Measurements from ENCODE around the gene AVEN. TPM values are rescaled to one million over a fixed set of nuclear protein-coding genes. Genes with fewer than 3 reads are reported as not detected.

The AVEN gene
- total and polyA plus RNA-seq, 12 donors: 6.9 to 22.9 (median 13.7) TPM

GRCh38 chr15:33923446-33923845 lies 115.6 kb downstream of the AVEN start:
- Histone ChIP-seq H3K4me1 (replicated peaks in 1 of 2) (no peaks in the 10 kb centered on the region), H3K9me3 (replicated peaks in 1 of 3) (no peaks in the 10 kb centered on the region), H3K36me3 (replicated peaks in 1 of 2) (no peaks in the 10 kb centered on the region), H3K4me3 (no peak overlapping the region), H3K27me3 (no peaks in the 10 kb centered on the region), H3K27ac (no peak overlapping the region)
- DNase-seq: no peak
- 94 to 97% (median 96%) methylated on average over 1 of the region's 1 CpG for WGBS, 4 donors
- TF ChIP-seq POLR2A (IDR thresholded peaks at IDR 0.05) (no peak), CTCF (IDR thresholded peaks at IDR 0.05) (no peak)
- intact Hi-C loops (cut with DNase I): no loop called here

GRCh38 chr15:33915571-33916407 lies 123.2 kb downstream of the AVEN start:
- WGBS, 4 donors: 80 to 92% (median 84%) methylated on average over 7 to 11 of the region's 11 CpGs
- TF ChIP-seq CTCF (IDR thresholded peaks at IDR 0.05): no peak
- peaks cover 0 to 9% of the 10 kb centered on the region in 2 donors for H3K4me1 ChIP-seq (replicated peaks in 1 of 2)
- no peaks in the 10 kb centered on the region for H3K36me3 ChIP-seq (replicated peaks in 1 of 2)
- no peak overlapping the region for H3K27ac ChIP-seq
- H3K4me3 ChIP-seq: no peak overlapping the region
- intact Hi-C loops (cut with DNase I): no loop called here
- H3K9me3 ChIP-seq (replicated peaks in 1 of 3): no peaks in the 10 kb centered on the region
- H3K27me3 ChIP-seq: no peaks in the 10 kb centered on the region
- DNase-seq: no peak

GRCh38 chr15:33913459-33913858 lies 125.5 kb downstream of the AVEN start:
- TF ChIP-seq POLR2A (IDR thresholded peaks at IDR 0.05): no peak
- no peak for TF ChIP-seq CTCF (IDR thresholded peaks at IDR 0.05)
- H3K27me3 ChIP-seq: no peaks in the 10 kb centered on the region
- no peaks in the 10 kb centered on the region for H3K9me3 ChIP-seq (replicated peaks in 1 of 3)
- no peak overlapping the region for H3K4me3 ChIP-seq
- no peak overlapping the region for H3K27ac ChIP-seq
- intact Hi-C loops (cut with DNase I): no loop called here
- WGBS, 4 donors: 87 to 93% (median 89%) methylated on average over 1 of the region's 1 CpG
- H3K4me1 ChIP-seq (replicated peaks in 1 of 2): peaks cover 0 to 18% of the 10 kb centered on the region in 2 donors
- no peak for DNase-seq
- no peaks in the 10 kb centered on the region for H3K36me3 ChIP-seq (replicated peaks in 1 of 2)

DNA sequence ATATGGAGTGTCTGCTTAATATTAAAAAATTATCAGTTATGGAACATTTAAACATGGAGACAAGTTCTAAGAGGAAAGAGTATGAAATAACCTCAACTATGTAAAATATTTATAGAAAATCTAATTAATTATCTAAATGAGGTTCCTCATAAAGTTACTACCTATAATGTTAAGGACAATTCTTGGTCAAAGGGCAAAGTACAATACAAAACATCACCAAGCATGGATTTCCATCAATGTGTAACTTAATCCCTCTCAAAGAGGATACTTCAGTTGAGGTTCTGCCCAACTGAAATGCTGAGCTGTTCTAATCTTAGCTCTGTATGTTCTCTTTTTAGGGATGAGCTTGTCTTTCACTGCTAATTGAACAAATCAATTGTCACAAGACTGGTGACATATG lies 126.7 kb downstream of the AVEN start:
- no peaks in the 10 kb centered on the region for H3K36me3 ChIP-seq (replicated peaks in 1 of 2)
- H3K27ac ChIP-seq: no peak overlapping the region
- no peaks in the 10 kb centered on the region for H3K9me3 ChIP-seq (replicated peaks in 1 of 3)
- no peak for DNase-seq
- TF ChIP-seq POLR2A (IDR thresholded peaks at IDR 0.05) (no peak), CTCF (IDR thresholded peaks at IDR 0.05) (no peak)
- peaks cover 0 to 18% of the 10 kb centered on the region in 2 donors for H3K4me1 ChIP-seq (replicated peaks in 1 of 2)
- intact Hi-C loops (cut with DNase I): no loop called here
- no peak overlapping the region for H3K4me3 ChIP-seq
- no peaks in the 10 kb centered on the region for H3K27me3 ChIP-seq
